Stimulated activated CD4-positive, alpha-beta T cell treated with anti-CD3 and anti-CD28 coated beads, Interleukin-4, amount 100 ng/mL, for 24 hours (primary cell): ENCODE measurements around the gene KAZN.

Experiments used
- DNase-seq: peaks from one replicate; pipeline ENCODE4 v3.0.0-alpha.2; 2020

KAZN gene

DNA sequence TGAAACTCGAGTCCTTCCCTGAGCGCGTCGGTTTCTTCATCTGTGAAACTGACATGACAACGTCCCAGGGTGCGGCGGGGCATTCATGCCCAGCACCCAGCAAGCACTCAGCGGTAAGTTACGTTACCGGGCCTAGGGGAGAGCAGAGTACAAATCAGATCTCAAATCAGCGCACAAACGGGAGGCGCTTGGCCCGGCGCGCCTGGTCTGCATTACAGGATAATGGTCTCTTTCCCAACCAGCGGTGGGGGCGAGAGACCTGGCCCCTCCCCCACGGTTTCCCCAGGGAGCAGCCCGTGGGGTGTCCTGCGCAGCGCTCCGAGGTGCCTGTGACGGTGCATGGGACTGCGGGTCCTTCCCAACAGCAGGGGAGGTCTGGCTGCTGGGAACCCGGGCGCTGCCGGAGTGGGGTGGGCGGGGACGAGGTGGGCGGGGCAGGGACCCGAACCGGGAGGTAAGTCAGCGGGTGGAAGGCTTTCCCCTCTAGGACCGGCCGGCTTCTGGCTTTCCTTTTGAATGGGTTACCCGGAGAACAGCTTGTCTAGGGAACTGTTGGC, 556.1 kb downstream of the KAZN start:
- DNase-seq = no peak

DNA sequence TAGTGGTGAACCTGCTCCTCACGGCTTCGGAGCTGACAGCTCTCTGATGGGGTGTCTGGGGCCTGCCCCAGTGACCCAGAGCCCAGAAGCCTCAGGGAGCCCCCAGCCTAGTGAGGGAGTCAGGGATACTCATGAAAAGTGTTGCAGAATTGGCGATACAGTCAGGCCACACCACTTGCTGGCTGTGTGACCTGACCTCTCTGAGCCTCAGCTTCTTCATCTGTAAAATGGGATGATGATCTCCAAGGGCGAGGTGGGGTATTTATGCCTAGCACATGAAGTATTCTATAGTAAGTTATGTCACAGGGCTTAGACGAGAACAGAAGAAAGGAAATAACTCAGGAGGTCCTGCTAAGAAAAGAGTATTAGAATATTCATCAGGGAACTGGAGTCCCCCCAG, 556.7 kb downstream of the KAZN start:
- no peak for DNase-seq

DNA sequence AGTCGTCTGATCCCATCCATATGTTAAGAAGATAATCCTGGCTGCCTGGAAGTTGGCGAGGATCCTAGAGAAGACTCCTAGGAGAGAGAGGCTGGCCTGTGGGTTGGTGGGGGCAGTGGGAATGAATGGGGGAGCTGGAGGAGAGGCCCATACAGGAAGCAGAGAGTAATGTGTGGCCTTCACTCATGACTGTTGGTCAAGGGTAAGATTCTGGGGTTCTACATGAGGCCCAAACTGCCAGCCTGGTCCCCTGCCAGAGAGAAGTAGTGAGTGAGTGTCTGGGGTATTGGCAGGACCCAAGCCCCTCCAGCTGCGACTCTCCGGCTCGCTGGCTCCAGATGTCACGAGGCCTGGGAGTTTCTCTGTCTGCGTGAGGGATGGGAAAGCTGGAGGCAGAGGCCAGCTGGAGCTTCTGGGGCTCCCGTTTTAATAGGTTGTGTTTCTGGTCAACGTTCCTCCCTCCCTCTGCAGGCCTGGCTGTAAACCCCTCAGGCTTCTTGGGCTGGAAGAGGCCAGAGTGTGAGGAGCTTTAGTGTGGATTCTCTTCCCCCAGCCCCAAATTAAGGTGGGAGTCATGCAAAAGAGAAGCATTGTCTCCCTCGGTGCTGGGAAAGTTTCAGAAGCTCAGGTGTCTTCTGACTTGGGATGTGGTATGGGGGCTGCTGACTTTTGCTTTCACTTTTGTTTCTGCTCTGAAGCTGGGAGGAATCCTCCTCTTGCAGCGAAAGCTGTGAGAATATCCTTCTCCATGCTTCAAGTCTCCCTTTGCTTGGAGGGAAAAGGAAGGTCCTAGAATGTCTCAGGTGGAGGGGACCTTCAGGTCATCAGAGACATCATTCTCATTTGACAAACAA, 557.6 kb downstream of the KAZN start:
- no peak for DNase-seq

DNA sequence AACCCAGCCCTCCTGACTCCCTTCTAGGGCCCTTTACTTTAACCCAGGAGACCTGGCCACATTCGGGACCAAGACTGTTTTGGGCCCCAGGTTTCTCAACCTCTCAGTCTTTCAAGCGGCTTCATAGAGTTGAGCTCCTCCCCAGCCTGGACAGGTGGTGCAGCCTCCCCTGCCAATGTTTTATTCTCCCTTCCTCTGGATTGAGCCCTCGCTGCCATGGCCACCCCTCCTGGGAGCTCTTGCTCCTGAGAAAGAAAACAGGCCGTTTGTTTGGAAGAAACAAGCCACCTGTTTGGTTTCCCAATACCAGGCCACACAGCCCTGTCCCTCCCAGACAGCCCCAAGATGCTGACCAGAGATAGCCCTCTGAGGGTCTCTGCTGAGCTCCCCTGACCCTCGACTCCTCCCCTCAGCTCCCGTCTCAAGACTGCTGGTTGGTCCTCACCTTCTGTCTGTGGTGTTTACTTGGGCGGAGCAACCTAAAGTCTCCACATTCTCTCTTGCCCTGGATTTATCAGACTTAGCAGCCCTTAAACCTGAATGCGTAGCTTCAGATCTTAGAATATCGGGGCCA, 558.4 kb downstream of the KAZN start:
- DNase-seq = no peak

DNA sequence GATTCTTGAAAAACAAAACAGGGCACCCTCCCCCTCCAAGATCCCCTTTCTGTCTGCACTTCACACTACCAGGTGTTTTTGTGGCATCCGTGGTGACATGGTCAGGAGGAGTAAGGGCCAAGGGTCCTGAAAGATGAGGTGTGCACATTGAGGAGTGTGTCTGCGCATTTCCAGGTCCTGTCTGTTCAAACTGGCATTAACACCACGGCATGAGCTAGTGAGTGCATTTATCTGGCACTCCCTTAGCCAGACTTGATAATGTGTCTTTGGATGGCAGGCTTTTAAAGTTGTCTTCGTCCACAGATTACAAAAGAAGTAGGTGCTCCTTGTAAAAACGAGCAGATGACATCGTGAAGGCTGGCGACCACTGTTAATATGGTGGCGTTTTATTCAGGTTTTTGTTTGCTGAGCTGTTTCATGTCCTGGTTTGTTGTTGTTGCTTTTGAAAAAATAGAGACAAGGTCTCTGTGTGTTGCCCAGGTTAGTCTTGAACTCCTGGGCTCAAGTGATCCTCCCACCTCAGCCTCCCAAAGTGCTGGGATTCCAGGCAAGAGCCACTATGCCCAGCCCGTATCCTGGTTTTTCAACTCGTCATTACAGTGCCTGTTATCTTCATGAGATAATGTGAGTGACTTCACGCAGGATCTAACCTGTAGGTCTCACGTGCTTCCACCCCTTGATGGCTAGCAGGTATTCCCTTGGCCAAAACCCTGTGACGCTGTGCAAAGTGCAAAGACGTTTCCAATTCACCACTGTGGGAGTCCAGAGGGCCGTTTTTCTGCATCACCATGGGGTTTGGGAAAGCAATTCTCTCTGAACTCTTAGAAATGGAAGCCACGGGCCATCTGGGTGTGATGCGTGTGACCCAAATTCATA, 559.3 kb downstream of the KAZN start:
- DNase-seq = no peak

DNA sequence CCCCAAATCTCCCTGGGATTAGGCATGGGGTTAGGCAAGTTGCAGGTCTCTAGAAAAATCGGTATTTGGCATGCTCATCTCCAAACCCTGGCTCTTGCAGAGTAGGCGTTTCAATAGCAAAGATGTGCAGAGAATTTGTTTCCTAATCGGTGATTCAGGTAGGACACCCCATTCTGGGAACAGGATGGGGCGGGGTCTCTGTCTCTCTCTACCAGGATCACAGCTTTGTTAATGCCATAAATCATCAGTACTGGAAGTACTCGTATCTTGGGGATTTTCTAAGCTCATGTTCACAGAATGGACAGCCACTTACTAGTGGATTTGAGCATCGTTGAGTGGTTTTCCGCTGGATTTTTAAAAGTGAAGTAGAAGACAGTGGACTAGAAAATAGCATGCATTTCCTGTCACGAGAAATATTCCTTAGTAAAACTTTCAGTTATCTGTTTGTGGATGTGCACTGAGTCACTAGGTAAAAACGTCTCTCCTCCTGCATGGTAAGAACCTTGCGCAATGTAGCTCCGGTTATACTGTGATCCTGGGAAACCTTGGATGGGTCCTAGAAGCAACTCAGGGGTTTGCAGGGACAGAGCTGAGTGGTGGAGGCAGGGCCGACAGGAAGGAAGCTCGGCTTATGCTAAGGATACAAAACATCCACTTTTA, 560.2 kb downstream of the KAZN start:
- DNase-seq = no peak

DNA sequence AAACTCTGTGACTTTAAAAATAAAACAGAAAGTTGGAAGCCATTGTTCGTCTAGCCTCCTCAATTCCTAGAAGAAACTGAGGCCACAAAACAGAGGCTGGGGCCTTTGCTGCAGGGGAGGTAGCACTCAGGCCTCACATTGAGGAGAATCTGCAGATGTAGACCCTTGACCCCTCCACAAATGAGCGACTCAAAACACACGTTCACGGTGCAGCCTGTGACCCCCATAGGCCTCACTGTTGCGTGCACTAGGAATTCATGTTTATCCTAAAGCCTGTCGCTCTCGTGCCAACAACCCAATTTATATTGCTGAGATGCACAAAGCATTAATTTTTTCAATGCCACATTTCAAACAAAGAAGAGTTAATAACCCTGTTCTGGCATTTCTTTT, 560.7 kb downstream of the KAZN start:
- DNase-seq = no peak

DNA sequence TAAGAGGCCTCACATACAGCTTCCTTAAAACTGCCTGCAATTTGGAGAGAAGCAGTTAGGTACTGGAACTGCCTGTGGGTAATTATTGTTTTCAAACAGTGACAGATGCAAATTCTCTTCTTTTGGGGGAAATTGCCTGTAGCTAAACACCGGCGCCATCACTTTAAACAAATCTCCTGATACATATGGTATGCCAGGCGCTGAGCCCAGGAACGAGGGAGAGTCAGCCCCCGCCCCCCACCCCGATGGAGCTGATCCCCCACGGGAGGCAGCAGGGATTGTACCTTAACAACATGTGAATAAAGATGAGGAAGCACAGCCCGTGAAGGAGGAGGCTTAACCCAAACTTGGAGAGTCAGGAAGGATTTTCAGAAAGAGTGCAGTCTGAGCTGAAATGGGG, 562.1 kb downstream of the KAZN start:
- DNase-seq = no peak

DNA sequence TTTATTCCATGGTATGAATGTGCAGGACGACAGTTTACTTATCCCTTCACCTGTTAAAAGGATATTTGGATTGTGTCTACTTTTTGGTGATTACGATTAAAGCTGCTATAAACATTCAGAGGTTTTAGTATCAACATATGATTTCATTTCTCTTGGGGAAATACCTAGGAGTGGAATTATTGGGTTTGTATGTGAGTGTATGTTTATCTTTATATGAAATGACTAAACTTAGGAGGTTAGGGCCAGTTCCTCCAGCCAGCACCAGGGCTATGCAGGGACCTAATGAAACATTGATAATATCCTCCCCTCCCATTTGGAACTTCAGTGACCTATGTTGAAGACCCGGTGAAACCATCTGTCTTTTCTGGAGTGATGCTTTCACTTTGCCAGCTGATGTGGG, 568.9 kb downstream of the KAZN start:
- no peak for DNase-seq
